Activated CD8-positive, alpha-beta memory T cell treated with anti-CD3 and anti-CD28 coated beads, Interleukin-2, amount 50 U/mL, for 48 hours (primary cell): ENCODE results near the gene TACSTD2.
"Not testable (repeated sequence)": the region's sequence is repeated elsewhere in the genome, so short reads cannot be mapped to it uniquely, and the experiment has no call there.

ENCODE experiments used
- DNase-seq: peaks from one replicate; pipeline ENCODE4 v3.0.0-alpha.2; 2020

The TACSTD2 gene, protein sequence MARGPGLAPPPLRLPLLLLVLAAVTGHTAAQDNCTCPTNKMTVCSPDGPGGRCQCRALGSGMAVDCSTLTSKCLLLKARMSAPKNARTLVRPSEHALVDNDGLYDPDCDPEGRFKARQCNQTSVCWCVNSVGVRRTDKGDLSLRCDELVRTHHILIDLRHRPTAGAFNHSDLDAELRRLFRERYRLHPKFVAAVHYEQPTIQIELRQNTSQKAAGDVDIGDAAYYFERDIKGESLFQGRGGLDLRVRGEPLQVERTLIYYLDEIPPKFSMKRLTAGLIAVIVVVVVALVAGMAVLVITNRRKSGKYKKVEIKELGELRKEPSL

GRCh38 chr1:58576727-58577653 lies at the start of gene TACSTD2:
Gene TACSTD2, minus strand, starts transcription at chr1:58577252. Its CDS starts 96 bp downstream, at chr1:58577156.
- no peak for DNase-seq

DNA sequence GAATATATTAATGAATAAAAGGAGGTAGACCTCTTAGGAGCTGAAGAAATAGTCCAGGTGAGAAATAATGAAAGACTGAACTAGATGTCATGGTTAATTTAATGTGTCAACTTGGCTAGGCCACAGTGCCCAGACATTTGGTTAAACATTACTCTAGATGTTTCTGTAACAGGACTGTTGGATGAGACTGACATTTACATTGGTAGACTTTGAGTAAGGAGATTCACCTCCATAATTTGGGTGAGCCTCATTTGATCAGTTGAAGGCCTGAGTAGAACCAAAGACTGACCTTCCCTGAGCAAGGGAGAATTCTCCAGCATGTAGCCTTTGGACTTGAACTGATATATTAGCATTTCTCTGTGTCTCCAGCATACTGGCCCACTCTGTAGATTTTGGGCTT lies 49.2 kb upstream of the TACSTD2 start:
- DNase-seq: no peak

DNA sequence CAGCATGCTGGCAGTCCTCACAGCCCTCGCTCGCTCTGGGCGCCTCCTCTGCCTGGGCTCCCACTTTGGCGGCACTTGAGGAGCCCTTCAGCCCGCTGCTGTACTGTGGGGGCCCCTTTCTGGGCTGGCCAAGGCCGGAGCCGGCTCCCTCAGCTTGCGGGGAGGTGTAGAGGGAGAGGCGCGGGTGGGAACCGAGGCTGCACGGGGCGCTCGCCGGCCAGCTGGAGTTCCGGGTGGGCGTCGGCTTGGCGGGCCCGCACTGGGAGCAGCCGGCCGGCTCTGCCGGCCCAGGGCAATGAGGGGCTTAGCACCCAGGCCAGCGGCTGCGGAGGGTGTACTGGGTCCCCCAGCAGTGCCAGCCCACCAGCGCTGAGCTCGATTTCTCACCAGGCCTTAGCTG lies 46.2 kb upstream of the TACSTD2 start:
- not testable (repeated sequence) for DNase-seq

DNA sequence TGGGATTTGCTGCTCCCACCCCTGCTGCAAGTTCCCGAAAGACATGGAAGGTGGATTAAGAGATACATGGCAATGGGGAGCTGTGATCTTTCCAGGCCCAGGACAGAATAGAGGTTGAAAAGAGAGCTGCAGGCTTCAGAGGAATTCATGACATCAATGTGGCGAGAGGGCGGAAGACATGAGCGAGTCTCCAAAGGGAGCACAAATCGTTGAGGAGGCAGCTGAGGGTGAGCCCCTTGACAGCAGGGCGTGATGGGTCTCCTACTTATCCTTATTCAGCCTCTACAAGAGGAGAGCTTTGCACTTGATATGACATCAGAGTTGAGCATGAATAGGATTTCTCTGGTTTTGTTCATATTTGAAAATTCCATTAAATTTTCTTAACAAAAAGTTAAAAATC lies 45.5 kb upstream of the TACSTD2 start:
- no peak for DNase-seq

GRCh38 chr1:58621391-58621790 lies 44.3 kb upstream of the TACSTD2 start:
- no peak for DNase-seq

DNA sequence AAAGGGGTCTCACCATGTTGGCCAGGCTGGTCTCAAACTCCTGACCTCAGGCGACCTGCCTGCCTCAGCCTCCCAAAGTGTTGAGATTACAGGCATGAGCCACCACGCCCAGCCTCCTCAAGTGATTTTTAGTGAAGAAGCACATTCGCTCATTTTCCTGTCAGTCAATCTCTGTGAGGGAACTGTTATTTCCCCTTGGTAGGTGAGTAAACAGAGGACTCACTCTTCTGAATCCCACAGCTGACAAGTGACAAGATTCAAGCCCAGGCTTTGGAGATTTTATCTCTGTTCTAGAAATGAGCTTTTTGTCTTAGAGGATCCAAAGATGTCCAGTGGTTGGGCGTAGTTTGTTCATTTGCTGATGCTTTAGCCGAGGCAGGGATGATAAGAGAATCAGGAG lies 43.9 kb upstream of the TACSTD2 start:
- no peak for DNase-seq

- no peak for DNase-seq
Observed at GRCh38 chr1:58620259-58620658, 43.2 kb upstream of the TACSTD2 start.

- DNase-seq: no peak
Observed at GRCh38 chr1:58619286-58620054, 42.4 kb upstream of the TACSTD2 start.

DNA sequence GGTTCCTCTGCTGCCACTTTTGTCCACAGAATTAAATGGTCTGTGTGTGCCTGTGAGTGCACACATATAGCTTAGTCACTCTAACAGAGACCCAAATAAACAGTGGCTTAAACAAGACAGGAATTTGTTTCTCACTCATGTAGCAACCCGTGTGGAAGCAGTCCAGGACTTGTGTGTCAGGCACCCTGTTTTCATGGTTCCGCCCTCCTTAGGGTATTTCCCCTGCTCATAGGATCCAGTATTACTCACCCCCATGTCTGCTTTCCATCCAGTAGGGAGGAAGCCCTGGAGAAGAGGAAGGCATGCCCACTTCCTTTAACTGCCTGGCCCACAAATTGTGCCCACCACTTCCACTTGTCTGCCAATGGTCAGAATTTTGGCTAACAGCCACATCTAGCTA lies 41.3 kb upstream of the TACSTD2 start:
- DNase-seq: no peak

DNA sequence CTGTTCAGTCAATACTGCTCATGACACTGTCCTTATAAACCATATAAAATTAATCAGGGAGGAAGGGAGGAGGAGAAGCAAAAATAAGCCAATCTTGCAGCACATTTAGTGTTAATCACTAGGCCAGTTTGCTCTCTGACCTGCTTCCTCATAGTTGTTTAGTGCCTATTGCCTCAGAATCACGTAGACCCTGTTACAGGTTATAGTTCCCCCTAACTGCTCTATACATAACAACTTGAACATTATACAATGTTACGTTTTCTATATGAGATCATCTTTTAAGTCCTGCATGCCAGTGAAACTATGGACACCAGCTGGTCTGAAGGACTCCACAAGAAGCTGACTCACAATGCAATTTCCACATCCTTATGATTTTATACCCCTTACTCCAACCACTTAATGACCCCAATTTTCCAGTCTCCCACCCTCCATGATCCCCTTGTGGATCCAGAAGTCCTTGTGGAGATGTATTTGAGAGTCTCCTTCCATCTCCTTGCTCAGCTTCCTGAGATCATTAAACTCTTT lies 34.9 kb upstream of the TACSTD2 start:
- DNase-seq: no peak

DNA sequence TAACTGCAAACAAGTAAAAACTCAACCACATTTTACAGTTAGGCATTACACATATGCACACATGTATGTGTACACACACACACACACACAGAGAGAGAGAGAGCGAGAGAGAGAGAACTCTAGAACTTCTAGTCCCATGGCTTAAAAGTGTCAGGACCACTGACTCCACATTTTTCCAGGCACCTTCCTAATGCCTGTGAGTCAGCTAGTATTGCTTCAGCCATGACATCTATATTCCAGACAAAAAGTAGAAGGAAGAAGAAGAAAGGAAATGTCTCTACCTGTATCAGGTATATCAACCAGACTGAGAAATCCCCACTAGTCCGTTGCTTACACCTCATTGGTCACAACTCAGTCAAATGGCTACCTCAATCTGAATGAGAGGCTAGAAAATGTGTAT lies 31.9 kb upstream of the TACSTD2 start:
- no peak for DNase-seq

GRCh38 chr1:58608297-58608696 lies 31.2 kb upstream of the TACSTD2 start:
- DNase-seq: no peak

DNA sequence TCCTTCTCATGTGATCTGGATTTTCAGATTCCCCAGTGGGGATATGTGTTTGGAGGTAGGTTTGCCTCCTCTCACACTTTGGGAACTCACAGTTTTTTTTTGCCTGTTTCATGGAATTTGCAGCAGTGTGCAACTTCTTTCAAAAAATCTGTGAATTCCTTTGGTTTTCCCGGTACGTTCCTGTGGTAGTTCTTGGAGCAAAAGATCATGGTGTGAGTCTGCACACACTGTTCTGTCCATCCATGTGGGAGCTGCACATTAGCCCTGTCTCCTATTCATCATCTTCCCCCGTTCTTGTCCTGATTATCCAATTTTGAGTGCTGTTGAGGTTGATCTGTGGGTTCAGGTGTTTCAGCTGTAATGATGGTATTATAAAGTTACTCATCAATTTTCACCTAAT lies 30.3 kb upstream of the TACSTD2 start:
- DNase-seq: no peak

DNA sequence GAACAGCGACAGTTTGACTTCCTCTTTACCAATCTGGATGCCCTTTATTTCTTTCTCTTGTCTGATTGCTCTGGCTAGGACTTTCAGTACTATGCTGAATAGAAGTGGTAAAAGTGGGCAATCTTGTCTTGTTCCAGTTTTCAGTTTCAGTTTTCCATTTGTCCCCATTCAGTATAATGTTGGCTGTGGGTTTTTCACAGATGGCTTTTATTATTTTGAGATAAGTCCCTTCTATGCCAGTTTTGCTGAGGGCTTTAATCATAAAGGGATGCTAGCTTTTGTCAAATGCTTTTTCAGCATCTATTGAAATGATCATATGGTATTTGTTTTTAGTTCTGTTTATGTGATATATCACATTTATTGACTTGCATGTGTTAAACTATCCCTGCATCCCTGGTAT lies 24.9 kb upstream of the TACSTD2 start:
- not testable (repeated sequence) for DNase-seq

- DNase-seq: no peak
Observed at GRCh38 chr1:58597996-58598395, 20.9 kb upstream of the TACSTD2 start.

DNA sequence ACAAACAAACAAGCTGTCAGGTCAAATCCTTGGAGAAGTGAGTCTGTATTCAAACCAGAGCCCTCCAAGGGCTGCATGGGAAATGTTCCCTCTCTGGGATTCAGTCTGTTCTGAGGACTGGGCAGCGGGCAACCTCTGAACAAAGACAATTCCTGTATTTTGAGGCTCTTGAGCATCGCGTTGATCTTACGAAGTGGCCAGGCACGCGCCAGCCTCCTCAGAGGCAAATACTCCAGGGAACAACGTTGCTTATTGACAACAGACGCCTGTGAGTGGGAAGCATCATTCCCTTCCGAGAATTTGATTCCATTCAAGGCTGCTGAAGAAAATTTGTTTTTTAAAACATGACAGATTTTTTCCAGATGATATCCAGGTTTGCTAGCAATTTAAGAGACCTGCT lies 20.0 kb upstream of the TACSTD2 start:
- DNase-seq: no peak

DNA sequence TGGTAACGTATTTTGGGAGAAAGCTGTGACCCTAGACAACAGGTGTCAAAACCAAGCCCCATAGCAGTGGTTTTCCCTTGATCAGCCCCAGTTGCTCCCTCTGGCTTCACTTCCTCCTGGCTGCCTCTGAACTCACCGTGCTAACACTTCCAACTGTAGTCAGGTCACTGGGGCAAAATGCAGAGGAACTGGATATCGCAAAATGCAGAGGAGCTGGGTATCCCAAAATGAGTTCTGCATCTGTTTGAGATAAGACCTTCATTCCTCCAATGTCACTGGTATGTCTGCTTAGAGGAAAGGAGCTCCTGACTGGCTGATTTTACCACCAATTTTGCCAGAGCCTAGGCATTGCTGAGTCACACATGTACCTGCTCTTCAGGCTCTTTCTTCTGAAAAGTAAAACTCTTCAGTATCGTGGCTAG lies 19.6 kb upstream of the TACSTD2 start:
- no peak for DNase-seq

DNA sequence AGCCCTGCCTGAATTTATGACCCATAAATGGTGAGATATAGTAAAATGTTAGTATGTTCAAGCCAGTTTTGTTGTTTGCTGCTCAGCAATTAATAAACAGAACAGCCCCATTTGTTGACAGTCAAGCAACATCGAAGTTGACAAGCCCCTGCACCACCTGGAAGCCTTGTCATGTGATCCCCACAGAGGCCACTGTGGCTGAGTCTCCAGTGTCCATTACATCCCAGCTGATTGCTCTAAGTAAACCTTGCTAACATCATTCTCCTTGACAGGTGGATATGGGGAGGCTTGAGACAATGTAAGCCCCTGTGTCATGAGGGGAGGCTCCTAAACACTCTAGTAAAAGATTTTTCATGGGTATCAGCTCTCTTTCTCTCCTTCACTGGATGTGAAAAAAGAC lies 17.5 kb upstream of the TACSTD2 start:
- no peak for DNase-seq

DNA sequence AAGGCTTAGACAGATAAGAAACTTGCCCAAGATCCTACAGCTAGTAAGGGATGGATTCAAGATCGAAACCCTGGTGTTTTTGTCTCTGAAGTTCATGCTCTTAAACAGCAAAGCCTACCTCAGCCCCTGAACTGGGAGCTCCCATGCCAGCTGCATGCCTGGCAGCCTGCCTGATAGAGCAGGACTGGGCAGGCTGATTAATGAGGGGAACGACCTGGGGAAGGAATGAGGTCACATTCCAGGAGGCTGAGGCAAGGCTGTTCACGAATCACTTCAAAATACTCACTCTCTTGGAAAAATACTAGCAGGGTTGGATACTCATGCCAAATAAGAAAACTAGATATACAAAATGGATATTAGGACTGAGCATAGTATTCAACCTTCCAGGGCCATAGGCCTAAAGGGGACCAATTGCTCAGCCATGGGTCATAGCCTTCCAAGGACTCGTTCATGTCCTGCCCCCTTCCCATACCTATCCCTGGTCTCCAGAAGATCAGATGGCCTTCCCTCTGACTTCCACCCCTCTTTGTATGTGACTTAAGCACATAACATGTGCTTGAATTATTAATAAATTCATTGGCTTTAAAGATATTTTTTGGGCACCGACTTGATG lies 15.6 kb upstream of the TACSTD2 start:
- DNase-seq: no peak

DNA sequence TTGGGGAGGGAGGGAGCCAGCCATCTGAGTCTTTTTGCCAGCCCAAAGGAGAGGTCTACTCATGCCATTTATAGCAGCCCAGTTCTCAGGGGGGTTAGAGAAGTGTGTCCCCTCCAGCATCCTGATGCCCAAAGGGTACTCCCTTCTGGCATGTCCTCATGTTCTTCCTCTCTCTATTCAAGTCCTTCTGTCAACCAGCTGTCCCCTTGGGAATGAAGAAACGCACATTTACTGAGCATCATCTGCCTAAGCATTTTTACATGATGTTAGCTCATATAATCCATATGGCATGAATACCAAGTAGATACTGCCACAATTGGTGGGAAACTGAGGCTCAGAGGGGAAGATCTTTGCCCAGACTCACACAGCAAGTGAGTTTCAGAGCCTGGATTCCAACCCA lies 14.8 kb upstream of the TACSTD2 start:
- no peak for DNase-seq

GRCh38 chr1:58590019-58590418 lies 13.0 kb upstream of the TACSTD2 start:
- DNase-seq: no peak

GRCh38 chr1:58588396-58588795 lies 11.3 kb upstream of the TACSTD2 start:
- no peak for DNase-seq

DNA sequence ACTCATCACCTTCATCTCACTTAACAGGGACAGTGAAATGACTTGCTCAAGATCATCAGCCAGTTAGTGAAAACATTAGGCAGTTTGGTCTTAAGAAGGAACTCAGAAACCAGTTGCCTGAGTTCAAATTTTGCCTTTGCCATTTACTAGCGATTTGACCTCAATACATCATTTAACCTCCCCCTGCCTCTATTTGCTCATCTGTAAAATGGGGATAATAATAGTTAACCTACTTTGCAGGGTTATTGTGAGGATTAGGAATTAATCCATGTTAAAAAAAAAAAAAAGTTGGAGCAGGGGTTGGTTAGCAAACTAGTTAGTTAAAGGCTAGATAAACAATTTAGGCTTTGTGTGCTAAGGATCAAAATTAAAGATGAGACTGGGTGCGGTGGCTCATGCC lies 10.6 kb upstream of the TACSTD2 start:
- no peak for DNase-seq
